ENCODE measurements around the gene FAM107A. TPM values are rescaled to one million over a fixed set of nuclear protein-coding genes. Genes with fewer than 3 reads are reported as not detected.

Gene FAM107A
- total RNA-seq, 1 experiment from 2014 or later: not detected

GRCh38 chr3:58572634-58573230 is 4.5 kb downstream of the FAM107A start:
- in situ Hi-C loops (cut with HindIII; ENCODE audit: low pct_unique_long_range_greater_than_20kb, low sequenced_read_pairs): no loop called here
- DNase-seq (ENCODE audit: low read depth): no peak

DNA sequence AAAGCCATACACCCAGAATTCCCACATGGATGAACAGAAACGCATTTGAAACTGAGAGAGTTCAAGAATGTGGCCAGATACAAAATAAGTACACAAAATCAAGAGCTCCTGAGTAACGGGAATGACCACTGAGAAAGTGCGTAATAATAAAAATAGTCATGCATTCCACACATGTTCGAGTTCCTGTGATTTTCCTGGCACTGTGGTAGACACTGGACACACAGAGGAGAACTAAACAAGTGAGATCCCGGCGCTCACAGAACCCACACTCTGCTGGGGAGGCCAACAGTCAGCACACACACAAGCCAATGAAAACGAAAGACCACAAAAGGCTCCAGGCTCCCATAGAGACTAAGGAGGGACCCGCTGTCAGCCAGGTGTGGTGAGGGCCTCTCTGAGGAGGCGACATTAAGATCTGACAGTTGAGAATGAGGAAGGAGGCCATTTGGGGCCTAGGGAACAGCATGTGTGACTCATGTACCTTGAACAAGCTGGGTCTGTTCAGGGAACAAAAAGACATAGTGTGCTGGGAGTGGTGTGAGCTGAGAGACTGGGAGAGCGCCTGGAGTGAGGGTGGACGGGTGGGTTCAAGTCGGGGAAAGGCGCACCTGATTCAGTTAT is 5.1 kb downstream of the FAM107A start:
- in situ Hi-C loops (cut with HindIII; ENCODE audit: low pct_unique_long_range_greater_than_20kb, low sequenced_read_pairs): no loop called here
- no peak for DNase-seq (ENCODE audit: low read depth)

GRCh38 chr3:58570851-58571250 is 6.3 kb downstream of the FAM107A start:
- DNase-seq (ENCODE audit: low read depth): no peak
- in situ Hi-C loops (cut with HindIII; ENCODE audit: low pct_unique_long_range_greater_than_20kb, low sequenced_read_pairs): no loop called here

- DNase-seq (ENCODE audit: low read depth): no peak
- in situ Hi-C loops (cut with HindIII; ENCODE audit: low pct_unique_long_range_greater_than_20kb, low sequenced_read_pairs): no loop called here
Measured at GRCh38 chr3:58569287-58570001, 7.7 kb downstream of the FAM107A start.

- in situ Hi-C loops (cut with HindIII; ENCODE audit: low pct_unique_long_range_greater_than_20kb, low sequenced_read_pairs): no loop called here
- DNase-seq (ENCODE audit: low read depth): peak; percentile 43
Measured at GRCh38 chr3:58568572-58569286, 8.5 kb downstream of the FAM107A start.

DNA sequence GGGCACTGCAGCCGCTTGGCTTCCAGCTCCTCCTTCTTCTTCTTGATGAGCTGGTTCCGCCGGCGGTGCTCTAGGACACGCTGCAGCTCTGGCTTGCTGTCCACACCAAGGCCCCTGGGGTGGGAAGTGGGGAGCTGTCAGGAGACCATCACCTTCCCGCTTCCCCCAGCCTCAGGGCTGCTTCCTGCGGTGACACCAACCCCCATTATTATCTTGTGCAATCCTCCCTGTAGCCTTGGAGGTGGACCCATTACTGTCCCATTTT is 10.0 kb downstream of the FAM107A start:
- in situ Hi-C loops (cut with HindIII; ENCODE audit: low pct_unique_long_range_greater_than_20kb, low sequenced_read_pairs): no loop called here
- no peak for DNase-seq (ENCODE audit: low read depth)

- in situ Hi-C loops (cut with HindIII; ENCODE audit: low pct_unique_long_range_greater_than_20kb, low sequenced_read_pairs): no loop called here
- no peak for DNase-seq (ENCODE audit: low read depth)
Measured at GRCh38 chr3:58566398-58567250, 10.6 kb downstream of the FAM107A start.

DNA sequence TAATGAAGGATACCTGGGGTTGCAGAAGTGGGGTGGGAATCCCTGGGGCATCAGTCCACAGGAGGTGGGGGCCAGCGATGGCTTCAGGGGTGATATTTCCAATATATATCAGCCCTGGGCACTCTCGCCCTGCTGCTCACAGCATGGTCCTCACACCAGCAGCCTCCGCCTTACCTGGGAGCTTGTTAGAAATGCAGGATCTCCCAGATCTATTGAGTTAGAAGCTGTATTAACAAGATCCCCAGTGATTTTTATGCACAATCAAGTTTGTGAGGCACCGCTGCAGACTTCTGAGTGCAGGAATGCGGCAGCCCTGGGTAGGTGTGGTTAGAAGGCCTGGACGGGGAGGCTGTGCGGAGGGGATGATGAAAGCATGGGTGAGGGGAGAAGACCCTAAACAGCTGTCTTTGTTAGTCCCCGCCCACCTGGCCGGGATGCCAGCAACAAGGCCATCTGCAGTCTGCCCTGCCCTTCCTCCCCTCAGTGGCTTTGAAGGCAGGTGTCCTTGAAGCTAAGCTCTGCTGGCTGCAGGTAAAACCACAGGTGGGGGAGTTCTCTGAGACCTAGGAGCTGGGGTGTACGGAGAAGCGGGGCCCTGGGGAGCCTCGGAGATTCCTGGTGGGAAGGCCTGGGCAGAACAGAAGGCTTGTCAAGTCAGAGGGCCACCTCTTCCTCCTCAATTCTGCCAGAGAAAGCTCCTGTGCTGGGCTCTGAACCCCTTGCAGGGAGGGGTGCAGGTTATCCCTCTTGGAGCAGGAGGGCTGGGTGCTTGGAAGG is 11.4 kb downstream of the FAM107A start:
- in situ Hi-C loops (cut with HindIII; ENCODE audit: low pct_unique_long_range_greater_than_20kb, low sequenced_read_pairs): no loop called here
- DNase-seq (ENCODE audit: low read depth): no peak

DNA sequence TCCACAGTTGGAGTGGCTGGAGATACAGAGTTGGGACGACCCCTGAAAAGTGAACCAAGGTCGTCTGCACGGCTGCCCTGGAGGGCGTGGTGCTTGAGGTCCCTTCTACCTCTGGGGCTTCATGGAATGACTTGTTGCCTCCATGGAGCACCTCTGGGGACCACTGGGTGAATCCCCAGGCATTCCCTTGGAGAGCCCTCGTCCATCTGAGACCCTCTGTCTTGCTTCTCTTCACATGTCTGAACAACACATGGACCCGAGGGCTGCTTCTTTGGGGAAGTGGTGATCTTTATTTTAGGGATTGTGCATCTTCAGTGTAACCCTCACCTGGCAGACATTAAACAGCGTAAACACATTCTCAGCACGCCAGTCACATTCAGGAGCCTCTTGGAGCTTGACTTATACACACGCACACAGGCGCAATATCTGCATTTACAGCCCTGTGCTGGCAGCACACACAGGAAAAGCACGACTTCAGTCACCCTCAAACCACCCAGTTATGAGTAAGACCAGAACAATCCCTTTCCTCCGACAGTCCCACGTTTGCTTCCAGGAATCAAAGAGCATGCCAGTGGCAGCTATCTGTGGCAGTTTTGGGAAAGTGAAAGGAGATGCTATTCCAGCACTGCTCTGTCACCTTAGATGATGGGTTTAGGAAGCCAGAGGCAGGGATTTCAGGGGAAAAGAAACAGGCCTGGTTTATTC is 12.6 kb downstream of the FAM107A start:
- in situ Hi-C loops (cut with HindIII; ENCODE audit: low pct_unique_long_range_greater_than_20kb, low sequenced_read_pairs): no loop called here
- peak; percentile 32 for DNase-seq (ENCODE audit: low read depth)

GRCh38 chr3:58564054-58564453 is 13.1 kb downstream of the FAM107A start:
- in situ Hi-C loops (cut with HindIII; ENCODE audit: low pct_unique_long_range_greater_than_20kb, low sequenced_read_pairs): no loop called here
- no peak for DNase-seq (ENCODE audit: low read depth)

- DNase-seq (ENCODE audit: low read depth): peak; percentile 26
- in situ Hi-C loops (cut with HindIII; ENCODE audit: low pct_unique_long_range_greater_than_20kb, low sequenced_read_pairs): no loop called here
Measured at GRCh38 chr3:58563386-58564035, 13.7 kb downstream of the FAM107A start.

GRCh38 chr3:58562498-58562897 is 14.7 kb downstream of the FAM107A start:
- no peak for DNase-seq (ENCODE audit: low read depth)
- in situ Hi-C loops (cut with HindIII; ENCODE audit: low pct_unique_long_range_greater_than_20kb, low sequenced_read_pairs): no loop called here

GRCh38 chr3:58560771-58561311 is 16.4 kb downstream of the FAM107A start:
- DNase-seq (ENCODE audit: low read depth): peak; percentile 90
- in situ Hi-C loops (cut with HindIII; ENCODE audit: low pct_unique_long_range_greater_than_20kb, low sequenced_read_pairs): no loop called here

DNA sequence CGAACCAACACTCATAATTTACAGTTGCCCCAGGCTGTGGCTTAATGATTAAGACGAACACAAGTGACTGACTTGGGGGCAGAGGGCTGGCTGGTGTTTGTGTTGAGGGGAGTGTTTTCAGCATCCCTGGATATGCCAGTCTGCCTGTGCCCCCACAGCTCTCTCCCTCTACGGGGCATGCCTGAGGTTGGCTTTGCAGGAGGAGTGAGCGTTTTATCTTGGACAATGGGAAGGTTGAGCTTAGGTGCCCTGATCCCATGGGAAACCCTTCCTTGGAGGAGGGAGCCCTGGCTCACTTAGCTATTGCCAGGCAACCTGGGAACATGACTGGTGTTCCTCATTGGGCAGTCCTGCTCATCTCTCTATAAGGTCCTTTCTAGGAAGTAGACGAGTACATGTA is 17.6 kb downstream of the FAM107A start:
- in situ Hi-C loops (cut with HindIII; ENCODE audit: low pct_unique_long_range_greater_than_20kb, low sequenced_read_pairs): no loop called here
- DNase-seq (ENCODE audit: low read depth): no peak

DNA sequence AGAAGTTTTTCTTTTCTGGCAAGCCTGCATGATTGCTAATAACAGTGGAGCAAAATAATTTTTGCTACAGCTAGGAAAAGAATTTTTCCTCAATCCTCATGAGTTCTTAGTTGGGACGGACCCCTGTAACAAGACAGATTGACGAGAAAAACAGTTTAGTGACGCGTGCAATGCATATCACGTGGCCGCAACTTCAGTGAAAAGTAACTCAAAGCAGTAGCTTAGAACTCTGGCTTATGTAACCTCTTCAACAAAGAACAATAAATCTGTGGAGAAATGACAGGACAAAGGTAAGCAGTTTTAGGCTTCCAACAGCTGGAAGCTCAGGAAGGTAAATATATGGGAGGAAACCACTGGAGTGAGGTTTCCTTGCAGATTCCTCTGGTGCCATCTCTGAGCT is 19.7 kb downstream of the FAM107A start:
- in situ Hi-C loops (cut with HindIII; ENCODE audit: low pct_unique_long_range_greater_than_20kb, low sequenced_read_pairs): no loop called here
- no peak for DNase-seq (ENCODE audit: low read depth)

DNA sequence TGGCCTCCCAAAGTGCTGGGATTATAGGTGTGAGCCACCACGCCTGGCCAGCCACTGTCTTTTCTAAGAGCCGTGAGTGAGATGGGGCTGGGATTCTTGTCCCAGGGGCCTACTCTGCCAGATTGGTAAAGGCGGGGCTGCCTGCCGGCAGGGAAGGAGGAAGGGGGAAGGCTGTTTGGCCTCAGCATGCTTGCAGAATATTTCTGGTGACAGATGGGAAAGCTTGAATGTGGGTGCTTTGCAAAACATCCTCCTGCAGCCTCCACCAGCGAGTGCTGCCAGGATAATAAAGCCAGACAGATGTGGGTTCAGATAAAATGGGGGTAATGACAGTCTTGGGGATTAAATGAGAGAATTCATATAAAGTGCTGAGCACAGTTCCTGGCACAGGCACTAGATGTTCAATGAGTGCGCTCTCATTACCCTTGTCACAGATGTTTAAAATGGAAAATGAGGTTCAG is 20.4 kb downstream of the FAM107A start:
- in situ Hi-C loops (cut with HindIII; ENCODE audit: low pct_unique_long_range_greater_than_20kb, low sequenced_read_pairs): no loop called here
- no peak for DNase-seq (ENCODE audit: low read depth)

Measured in Caki2 (cell line).